ENCODE data around the gene TRIM5. TPM values are rescaled to one million over a fixed set of nuclear protein-coding genes. Genes with fewer than 3 reads are reported as not detected.

The TRIM5 gene
- total and polyA plus RNA-seq, 2 donors (not counting 3 experiments of a cell fraction or from before 2014, with no cell fraction given) = 54.5 to 57.3 TPM

GRCh38 chr11:5705688-5706087, 20.8 kb upstream of the TRIM5 start:
- Histone ChIP-seq H3K27ac (ENCODE audit: insufficient read depth, low read depth, low read length) (no peak overlapping the region), H3K27me3 (ENCODE audit: control insufficient read depth in 2 of 2, insufficient read depth in 2 of 2, low read length in 2 of 2) (no peaks in the 10 kb centered on the region), H3K9me3 (replicated peaks; ENCODE audit: control insufficient read depth, insufficient read depth, low read length) (no peaks in the 10 kb centered on the region), H3K9me1 (replicated peaks; ENCODE audit: control insufficient read depth, extremely low read depth, insufficient read depth, low read length) (no peaks in the 10 kb centered on the region), H3K4me1 (ENCODE audit: control insufficient read depth, extremely low read depth, insufficient read depth, low read length) (no peaks in the 10 kb centered on the region), H3K9ac (replicated peaks; ENCODE audit: extremely low read depth, insufficient read depth, low read length) (no peak overlapping the region), H3K4me3 (replicated peaks in 1 of 3; ENCODE audit: insufficient read depth in 1 of 3, low read depth in 1 of 3, low read length in 3 of 3) (no peak overlapping the region), H3K4me2 (ENCODE audit: insufficient read depth, low read length) (no peak overlapping the region), H3K36me3 (ENCODE audit: control insufficient read depth in 2 of 2, extremely low read depth in 1 of 2, insufficient read depth in 2 of 2, low read length in 2 of 2) (peaks cover 0 to 8% of the 10 kb centered on the region in 2 experiments), H4K20me1 (replicated peaks; ENCODE audit: control insufficient read depth, extremely low read depth, insufficient read depth, low read length) (no peaks in the 10 kb centered on the region), H2AFZ (ENCODE audit: low read depth, low read length) (no peak overlapping the region), H3K79me2 (ENCODE audit: control insufficient read depth, insufficient read depth, low read length) (no peaks in the 10 kb centered on the region)
- POLR2A ChIA-PET = no interaction called here
- CTCF ChIA-PET = interaction anchor here (1.5 kb wide), 1 partner anchor 20 kb away, joined by 3 read pairs; no protein-coding TSS in a partner anchor
- DNase-seq (ENCODE audit: low read depth, low spot score) = no peak
- TF ChIP-seq GATA2 (IDR thresholded peaks at IDR 0.05; ENCODE audit: insufficient read depth, insufficient read length, low read depth, low read length) = no peak
- TF ChIP-seq, protein P1, sequence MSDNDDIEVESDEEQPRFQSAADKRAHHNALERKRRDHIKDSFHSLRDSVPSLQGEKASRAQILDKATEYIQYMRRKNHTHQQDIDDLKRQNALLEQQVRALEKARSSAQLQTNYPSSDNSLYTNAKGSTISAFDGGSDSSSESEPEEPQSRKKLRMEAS (IDR thresholded peaks at IDR 0.05; ENCODE audit: insufficient read depth, insufficient read length) = no peak
- TF ChIP-seq FOS (IDR thresholded peaks at IDR 0.05; ENCODE audit: borderline replicate concordance, insufficient read depth, low read length) = no peak
- no peak for TF ChIP-seq MYC (IDR thresholded peaks at IDR 0.05; ENCODE audit: low read depth, low read length)
- TF ChIP-seq, protein P2, sequence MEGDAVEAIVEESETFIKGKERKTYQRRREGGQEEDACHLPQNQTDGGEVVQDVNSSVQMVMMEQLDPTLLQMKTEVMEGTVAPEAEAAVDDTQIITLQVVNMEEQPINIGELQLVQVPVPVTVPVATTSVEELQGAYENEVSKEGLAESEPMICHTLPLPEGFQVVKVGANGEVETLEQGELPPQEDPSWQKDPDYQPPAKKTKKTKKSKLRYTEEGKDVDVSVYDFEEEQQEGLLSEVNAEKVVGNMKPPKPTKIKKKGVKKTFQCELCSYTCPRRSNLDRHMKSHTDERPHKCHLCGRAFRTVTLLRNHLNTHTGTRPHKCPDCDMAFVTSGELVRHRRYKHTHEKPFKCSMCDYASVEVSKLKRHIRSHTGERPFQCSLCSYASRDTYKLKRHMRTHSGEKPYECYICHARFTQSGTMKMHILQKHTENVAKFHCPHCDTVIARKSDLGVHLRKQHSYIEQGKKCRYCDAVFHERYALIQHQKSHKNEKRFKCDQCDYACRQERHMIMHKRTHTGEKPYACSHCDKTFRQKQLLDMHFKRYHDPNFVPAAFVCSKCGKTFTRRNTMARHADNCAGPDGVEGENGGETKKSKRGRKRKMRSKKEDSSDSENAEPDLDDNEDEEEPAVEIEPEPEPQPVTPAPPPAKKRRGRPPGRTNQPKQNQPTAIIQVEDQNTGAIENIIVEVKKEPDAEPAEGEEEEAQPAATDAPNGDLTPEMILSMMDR (IDR thresholded peaks at IDR 0.05; ENCODE audit: extremely low read depth in 1 of 2, insufficient read depth in 1 of 2, low read depth in 1 of 2, low read length in 2 of 2) = no peak
- no peak for TF ChIP-seq POLR2A (IDR thresholded peaks at IDR 0.05; ENCODE audit: low read depth, low read length)
- TF ChIP-seq EZH2 (IDR thresholded peaks at IDR 0.05; ENCODE audit: borderline replicate concordance, low read depth, low read length, severe bottlenecking) = no peak
- no peak for TF ChIP-seq JUN (IDR thresholded peaks at IDR 0.05; ENCODE audit: borderline replicate concordance, insufficient read depth, insufficient read length, low read depth)
- TF ChIP-seq POLR2AphosphoS5 (IDR thresholded peaks at IDR 0.05; ENCODE audit: insufficient read depth, low read depth, low read length) = no peak
- BruUV-seq (replicated peaks) = no TSS peak
- dilution Hi-C loops (cut with MboI; ENCODE audit: extremely low pct_ligation_motif_present, low sequenced_read_pairs) = no loop called here
- intact Hi-C loops (cut with micrococcal nuclease) = no loop called here
- FAIRE-seq = no peak
